ENCODE data around the gene ZNF117.
"Not testable (repeated sequence)": the region's sequence is repeated elsewhere in the genome, so short reads cannot be mapped to it uniquely, and the experiment has no call there.

ZNF117 gene

DNA sequence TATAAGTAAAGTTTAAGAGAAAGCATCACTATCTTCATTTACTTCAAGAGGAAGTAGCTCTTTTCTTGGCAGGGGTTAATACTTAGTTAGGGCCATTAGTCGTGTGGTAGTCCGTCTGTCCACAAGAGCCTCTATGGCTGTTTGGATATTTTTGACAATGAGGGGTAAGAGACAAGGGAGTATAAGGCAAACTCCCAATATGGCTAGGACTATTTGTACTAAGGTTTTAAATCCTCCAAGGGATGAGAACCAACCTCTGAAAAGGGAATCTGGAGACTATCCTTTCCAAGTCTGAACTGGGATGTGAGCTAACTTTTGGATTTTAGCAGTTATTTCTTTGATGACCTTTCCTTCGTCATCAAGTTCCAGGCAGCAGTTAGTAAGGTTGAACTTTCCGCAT, at the start of gene ZNF117:
ZNF117 (minus strand) TSS at position 101 of the 400 bp plus-strand sequence.
- no peak for DNase-seq (ENCODE audit: extremely low read depth in 1 of 2, low read depth in 1 of 2)

DNA sequence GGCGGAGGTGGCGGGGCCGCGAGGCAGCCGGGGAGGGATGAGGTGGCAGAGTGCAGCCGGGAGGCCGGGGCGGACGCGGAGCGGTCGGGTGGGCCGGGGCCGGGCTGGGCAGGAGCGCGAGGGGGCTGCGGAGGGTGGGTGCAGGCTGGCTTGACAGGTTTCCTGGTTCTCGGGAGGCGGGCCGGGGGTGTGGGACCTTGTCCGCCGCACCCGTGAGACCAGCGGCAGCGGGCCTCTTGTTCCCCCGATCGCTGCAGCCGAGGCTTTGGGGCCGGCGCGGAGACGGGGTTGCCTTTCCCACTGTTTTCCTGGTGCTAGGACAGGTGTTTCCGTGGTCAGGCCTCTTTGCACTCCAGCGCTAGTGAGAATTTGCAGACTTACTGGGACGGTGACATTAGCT, 47.9 kb upstream of the ZNF117 start:
- peak in 1 of 2 donors; percentile 14 for DNase-seq (ENCODE audit: extremely low read depth in 1 of 2, low read depth in 1 of 2)

DNA sequence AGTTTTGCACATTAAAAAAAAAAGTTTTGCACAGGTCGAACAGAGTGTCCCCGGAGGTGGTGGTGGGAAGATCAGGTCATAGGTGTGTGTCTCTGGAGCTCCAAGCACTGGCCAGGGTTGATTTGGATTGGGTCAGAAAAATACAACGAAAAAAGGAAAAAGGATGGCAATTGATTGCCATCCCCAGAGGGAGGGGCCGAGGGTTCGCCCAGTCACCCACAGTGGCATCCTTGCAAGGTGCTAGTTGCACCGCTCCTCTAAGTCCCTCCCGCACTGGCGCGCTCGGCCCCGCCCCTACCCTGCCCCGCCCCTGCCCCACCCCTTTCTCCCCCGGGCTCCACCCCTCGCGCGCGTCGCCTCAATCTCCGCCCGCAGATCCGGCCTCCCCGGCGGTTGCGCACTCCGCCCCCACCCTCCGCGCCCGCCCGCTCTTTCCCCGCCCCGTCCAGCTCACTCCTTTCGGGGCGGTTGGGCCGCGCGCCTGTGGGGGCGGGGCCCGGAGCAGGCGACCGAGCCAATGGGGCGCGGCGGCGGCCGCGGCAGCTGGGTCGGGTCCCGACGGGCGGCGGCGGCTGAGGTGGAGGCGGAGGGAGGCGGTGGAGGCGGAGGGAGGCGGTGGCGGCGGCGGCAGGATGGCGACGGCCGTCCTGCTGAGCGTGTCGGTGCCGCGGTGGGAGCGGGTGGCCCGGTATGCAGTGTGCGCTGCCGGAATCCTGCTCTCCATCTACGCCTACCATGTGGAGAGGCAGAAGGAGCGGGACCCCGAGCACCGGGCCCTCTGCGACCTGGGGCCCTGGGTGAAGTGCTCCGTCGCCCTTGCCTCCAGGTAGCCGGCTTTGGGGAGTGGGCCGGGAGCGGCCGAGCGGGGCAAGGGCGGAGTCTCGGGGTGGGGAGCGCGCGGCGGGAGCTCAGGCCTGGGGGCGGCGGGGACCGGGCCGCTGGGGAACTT, 47.2 kb upstream of the ZNF117 start:
- peak; percentile 78 to 91 for DNase-seq (ENCODE audit: extremely low read depth in 1 of 2, low read depth in 1 of 2)

DNA sequence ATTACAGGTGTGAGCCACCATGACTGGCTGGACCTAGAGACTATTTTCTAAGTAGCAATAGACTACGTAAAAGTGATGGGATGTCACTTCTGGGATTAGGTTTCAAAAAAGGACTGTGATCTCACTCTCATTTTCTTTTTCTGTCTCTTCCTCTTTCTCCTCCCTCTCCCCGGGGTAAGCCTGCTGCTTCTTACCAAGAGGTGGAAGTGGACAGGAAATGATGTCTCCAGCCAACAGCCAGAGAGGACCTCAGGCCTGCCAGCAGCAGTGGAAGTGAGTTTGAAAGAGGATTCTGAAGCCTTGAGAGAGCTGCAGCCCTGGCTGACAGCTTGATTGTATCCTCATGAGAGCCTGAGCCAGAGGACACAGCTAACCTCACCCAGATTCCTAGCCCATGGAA, 45.7 kb upstream of the ZNF117 start:
- DNase-seq (ENCODE audit: extremely low read depth in 1 of 2, low read depth in 1 of 2): not testable (repeated sequence)

DNA sequence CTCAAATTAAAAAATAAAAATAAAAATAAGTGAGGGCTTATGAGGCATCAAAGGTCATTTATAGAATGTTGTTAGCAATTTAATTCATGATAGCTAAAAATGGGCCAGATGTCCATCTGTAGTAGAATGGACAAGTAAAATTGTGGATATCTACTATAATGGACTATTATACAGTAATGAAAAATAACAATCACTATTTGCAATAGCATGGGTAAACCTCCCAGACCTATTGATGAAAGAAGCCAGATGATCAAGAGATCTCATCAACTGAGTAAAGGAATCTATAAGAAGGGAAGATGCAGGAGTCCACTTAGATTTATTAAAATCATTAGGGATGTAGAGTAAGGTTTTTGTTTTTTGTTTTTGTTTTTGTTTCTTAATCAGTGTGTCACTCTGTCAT, 44.6 kb upstream of the ZNF117 start:
- DNase-seq (ENCODE audit: extremely low read depth in 1 of 2, low read depth in 1 of 2): not testable (repeated sequence)

DNA sequence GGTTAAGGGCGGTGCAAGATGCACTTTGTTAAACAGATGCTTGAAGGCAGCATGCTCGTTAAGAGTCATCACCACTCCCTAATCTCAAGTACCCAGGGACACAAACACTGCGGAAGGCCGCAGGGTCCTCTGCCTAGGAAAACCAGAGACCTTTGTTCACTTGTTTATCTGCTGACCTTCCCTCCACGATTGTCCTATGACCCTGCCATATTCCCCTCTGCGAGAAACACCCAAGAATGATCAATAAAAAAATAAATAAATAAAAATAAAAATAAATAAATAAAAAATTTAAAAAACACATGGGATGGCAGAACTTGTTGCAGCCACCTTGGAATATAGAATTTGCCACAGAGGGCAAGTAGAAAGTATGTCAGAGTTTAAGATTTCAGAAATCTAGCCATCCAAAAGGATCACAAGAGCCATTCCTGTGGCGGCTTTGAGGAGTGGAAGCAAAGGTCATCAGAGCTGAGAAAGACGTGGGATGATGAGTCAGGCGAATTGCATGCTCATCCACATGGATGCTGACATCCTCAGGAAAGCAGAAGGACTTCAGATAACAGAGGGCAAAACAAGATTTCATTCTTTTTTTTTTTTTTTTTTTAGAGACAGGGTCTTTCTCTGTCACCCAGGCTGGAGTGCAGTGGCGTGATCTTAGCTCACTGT, 43.4 kb upstream of the ZNF117 start:
- DNase-seq (ENCODE audit: extremely low read depth in 1 of 2, low read depth in 1 of 2): not testable (repeated sequence)

DNA sequence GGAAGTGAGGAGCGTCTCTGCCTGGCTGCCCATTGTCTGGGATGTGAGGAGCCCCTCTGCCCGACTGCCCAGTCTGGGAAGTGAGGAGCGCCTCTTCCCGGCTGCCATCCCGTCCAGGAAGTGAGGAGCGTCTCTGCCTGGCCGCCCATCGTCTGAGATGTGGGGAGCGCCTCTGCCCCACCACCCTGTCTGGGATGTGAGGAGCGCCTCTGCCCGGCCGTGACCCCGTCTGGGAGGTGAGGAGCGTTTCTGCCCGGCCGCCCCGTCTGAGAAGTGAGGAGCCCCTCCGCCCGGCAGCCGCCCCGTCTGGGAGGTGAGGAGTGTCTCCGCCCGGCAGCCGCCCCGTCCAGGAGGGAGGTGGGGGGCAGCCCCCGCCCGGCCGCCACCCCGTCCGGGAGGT, 42.6 kb upstream of the ZNF117 start:
- DNase-seq (ENCODE audit: extremely low read depth in 1 of 2, low read depth in 1 of 2): not testable (repeated sequence)

GRCh38 chr7:65025023-65025422, 34.2 kb upstream of the ZNF117 start:
- DNase-seq (ENCODE audit: extremely low read depth in 1 of 2, low read depth in 1 of 2): not testable (repeated sequence)

- DNase-seq (ENCODE audit: extremely low read depth in 1 of 2, low read depth in 1 of 2): not testable (repeated sequence)
These were observed 30.1 kb upstream of the ZNF117 start for GRCh38 chr7:65020978-65021377.

DNA sequence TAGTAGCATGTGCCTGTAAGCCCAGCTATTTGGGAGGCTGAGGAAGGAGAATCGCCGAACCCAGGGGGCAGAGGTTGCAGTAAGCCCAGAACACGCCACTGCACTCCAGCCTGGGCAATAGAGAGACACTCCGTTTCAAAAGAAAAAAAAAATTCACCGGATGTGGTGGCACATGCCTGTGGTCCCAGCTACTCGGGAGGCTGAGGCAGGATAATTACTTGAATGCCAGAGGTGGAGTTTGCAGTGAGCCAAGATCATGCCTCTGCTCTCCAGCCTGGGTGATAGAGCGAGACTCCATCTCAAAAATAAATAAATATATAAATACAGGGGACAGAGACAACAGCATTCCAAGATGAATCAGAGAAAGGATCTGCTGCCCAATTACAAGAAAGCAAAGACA, 19.0 kb upstream of the ZNF117 start:
- DNase-seq (ENCODE audit: extremely low read depth in 1 of 2, low read depth in 1 of 2): not testable (repeated sequence)

DNA sequence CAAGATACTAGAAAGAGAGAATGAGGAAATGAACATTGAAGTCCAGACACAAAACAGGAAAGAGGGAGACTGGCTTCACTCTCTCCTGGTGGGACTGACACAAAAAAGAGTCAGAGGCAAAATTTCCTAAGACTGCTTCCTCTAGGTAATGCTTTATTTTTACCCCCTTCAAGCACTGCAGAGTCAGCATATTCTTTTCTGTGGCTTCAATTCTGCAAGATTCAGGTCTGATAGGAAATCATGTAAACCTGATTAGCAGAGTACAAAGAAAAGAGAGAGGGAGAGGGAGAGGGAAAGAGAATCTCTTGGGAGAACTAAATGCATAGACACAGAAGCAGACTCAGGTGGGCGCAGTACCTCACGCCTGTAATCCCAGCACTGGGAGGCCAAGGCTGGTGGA, 18.6 kb upstream of the ZNF117 start:
- not testable (repeated sequence) for DNase-seq (ENCODE audit: extremely low read depth in 1 of 2, low read depth in 1 of 2)

GRCh38 chr7:65007036-65007435, 16.2 kb upstream of the ZNF117 start:
- DNase-seq (ENCODE audit: extremely low read depth in 1 of 2, low read depth in 1 of 2): not testable (repeated sequence)

GRCh38 chr7:65006094-65006992, 15.5 kb upstream of the ZNF117 start, which contains the start of gene ERV3-1:
TSS of gene ERV3-1 (minus strand) at chr7:65006687. CDS start at chr7:64993026, 13,661 bp downstream.
- DNase-seq (ENCODE audit: extremely low read depth in 1 of 2, low read depth in 1 of 2): peak; percentile 75 to 89

DNA sequence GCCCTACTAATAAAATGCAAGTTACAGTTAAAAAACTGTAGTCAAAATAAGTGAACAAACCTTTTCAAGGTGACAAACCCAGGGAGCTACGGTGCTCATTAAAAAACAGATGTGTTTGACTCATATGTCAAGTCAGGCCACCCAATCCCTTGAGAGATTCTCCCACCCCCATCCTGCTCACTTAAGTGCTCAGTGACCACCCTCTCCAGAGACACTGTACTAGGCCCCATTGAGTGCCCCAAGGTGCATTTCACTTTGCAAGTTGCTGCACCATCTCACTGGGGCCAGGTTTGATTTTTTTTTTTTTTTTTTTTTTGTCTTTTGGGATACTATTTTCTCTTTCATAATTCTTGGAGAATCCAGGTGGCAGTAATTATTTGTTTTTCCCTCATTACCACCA, 13.7 kb upstream of the ZNF117 start:
- no peak for DNase-seq (ENCODE audit: extremely low read depth in 1 of 2, low read depth in 1 of 2)

GRCh38 chr7:65002972-65003585, 12.2 kb upstream of the ZNF117 start:
- DNase-seq (ENCODE audit: extremely low read depth in 1 of 2, low read depth in 1 of 2): no peak

- DNase-seq (ENCODE audit: extremely low read depth in 1 of 2, low read depth in 1 of 2): no peak
These were observed 10.5 kb upstream of the ZNF117 start for GRCh38 chr7:65001291-65001814.

DNA sequence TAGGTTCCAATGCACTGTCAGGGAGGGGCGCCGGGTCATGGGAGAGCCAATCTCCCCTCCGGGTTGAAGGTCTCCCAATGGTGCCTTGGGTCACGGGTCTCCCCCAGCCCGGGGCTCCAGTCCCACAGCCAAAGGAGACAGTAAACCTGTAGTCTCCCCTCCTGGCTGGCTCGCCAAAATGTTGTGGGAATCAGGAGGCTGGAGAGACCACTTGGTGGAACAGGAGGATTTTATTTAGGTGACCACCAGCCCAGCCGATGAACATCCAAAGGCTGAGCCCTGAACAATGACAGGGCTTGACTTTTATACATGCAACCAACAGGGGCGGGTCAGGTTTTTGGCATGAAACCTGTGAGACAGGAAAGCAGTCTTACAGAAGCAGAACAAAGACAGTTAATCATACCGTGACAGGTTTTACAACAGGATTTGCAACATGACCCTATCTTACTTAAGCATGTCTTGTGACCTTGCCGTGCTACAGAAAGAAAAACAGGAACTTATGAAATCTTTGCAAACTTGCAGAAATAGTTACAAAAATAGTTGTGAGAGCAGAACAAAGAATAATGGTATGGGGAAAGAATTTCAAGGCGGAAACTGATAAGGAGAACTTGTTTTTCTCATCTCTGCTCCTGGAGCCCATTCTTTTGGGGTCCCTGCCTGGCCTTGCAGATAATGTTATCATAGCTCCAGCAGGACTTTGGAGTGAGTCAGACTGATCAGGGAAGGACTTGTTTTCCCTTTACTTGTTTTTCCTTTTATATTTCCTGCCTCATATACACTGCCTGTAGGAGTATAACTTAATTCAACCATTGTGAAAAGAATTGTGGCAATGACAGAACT, 8.5 kb upstream of the ZNF117 start:
- no peak for DNase-seq (ENCODE audit: extremely low read depth in 1 of 2, low read depth in 1 of 2)

GRCh38 chr7:64998865-64999164, 8.0 kb upstream of the ZNF117 start:
- no peak for DNase-seq (ENCODE audit: extremely low read depth in 1 of 2, low read depth in 1 of 2)

DNA sequence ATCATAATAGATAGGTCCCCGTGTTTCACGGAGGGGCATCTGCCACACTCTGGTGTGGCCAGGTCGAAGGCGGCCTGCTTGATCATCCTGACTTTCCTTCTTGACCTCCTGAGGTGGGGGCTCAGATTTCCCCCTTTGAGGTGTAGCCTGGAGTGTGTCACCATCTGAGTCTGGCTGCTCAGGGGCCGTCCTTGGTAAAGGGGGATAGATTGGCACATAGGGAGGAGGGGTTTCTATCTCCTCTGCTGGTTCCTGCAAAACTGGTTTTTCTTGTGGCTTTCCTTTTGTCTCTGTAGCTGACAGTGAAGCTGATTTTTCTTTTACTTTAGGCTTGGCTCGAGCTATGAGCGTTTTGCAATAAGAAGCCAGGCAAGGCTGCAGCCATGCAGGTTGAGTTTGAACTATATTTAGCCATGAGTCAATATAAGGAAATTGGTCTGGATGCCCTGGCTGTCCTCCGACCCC, 7.1 kb upstream of the ZNF117 start:
- no peak for DNase-seq (ENCODE audit: extremely low read depth in 1 of 2, low read depth in 1 of 2)
